ENCODE data around the gene FBXW8. TPM values are rescaled to one million over a fixed set of nuclear protein-coding genes. Genes with fewer than 3 reads are reported as not detected.

The FBXW8 gene
- total and polyA plus RNA-seq, 2 donors (not counting 1 experiment from before 2014, with no cell fraction given), result 12.1 to 23.5 TPM

DNA sequence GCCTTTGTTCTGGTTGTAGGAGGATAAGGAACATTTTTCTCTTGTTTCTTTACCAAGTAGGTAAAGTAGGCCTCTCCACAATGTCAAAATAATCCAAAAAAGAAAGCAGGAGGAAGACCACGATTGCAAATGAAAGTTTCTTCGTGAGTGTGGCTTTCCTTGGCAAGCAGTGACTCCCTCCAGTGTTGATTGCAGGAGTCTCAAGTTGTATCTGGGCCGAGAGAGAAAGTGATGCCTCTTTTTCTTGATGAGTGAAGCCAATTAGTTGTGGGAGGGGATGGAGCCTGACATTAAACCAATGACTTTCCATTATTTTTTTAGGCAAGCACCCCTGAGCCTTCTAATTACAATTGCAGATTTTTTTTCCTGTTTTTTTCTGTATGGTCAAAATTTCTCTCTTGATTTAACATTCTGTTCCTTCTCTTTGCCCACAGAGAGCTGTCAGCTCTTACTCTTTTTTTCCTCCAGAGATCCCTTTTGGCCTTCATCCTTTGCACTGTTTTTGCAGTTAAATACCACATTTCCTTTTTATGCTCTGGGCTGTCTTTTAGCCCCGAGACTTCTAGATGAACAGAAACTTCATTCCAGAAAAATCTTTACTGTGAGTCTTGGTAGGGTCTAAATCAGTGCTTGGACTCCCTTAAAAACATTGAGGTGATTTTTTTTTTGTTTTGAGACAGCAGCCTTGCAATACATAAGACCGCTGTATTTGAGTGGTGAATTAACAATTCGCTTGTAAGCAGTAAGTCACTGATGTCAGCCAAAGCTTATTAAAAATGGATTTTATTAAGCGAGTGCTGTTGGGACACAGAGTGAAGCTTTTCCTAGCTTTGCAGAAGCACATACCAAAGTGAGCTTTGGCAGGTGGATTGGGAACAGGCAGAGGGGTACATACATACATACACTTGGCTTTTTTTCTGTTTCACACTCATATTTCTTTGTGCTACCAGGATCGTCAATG is 15.8 kb downstream of the FBXW8 start:
- POLR2A ChIA-PET, result no interaction called here
- no peak overlapping the region for H3K4me3 ChIP-seq (ENCODE audit: control extremely low read depth in 1 of 5, extremely low read depth in 1 of 5, insufficient read depth in 1 of 5, low read depth in 2 of 5, low read length in 4 of 5)
- no peak for TF ChIP-seq EZH2 (IDR thresholded peaks at IDR 0.05; ENCODE audit: borderline replicate concordance, insufficient read depth, low read depth, low read length, poor library complexity, severe bottlenecking)
- TF ChIP-seq, protein P1, sequence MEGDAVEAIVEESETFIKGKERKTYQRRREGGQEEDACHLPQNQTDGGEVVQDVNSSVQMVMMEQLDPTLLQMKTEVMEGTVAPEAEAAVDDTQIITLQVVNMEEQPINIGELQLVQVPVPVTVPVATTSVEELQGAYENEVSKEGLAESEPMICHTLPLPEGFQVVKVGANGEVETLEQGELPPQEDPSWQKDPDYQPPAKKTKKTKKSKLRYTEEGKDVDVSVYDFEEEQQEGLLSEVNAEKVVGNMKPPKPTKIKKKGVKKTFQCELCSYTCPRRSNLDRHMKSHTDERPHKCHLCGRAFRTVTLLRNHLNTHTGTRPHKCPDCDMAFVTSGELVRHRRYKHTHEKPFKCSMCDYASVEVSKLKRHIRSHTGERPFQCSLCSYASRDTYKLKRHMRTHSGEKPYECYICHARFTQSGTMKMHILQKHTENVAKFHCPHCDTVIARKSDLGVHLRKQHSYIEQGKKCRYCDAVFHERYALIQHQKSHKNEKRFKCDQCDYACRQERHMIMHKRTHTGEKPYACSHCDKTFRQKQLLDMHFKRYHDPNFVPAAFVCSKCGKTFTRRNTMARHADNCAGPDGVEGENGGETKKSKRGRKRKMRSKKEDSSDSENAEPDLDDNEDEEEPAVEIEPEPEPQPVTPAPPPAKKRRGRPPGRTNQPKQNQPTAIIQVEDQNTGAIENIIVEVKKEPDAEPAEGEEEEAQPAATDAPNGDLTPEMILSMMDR (IDR thresholded peaks at IDR 0.05), result no peak
- H3K4me1 ChIP-seq (ENCODE audit: control insufficient read depth in 2 of 2, insufficient read depth in 2 of 2, low read length in 2 of 2), result peaks cover 12 to 13% of the 10 kb centered on the region in 2 donors
- no peak overlapping the region for H2AFZ ChIP-seq (ENCODE audit: insufficient read depth, low read depth, low read length, poor library complexity, severe bottlenecking)
- no peak overlapping the region for H3K9ac ChIP-seq (ENCODE audit: low read length)
- Mint-ChIP-seq H3K27ac (no peak overlapping the region), H3K4me1 (peaks cover 31% of the 10 kb centered on the region), H3K9me3 (ENCODE audit: insufficient read depth) (no peaks in the 10 kb centered on the region), H3K4me3 (no peak overlapping the region), H3K27me3 (no peaks in the 10 kb centered on the region)
- intact Hi-C loops (cut with micrococcal nuclease), result no loop called here
- H3K27me3 ChIP-seq (replicated peaks in 1 of 4; ENCODE audit: control extremely low read depth in 1 of 4, control insufficient read depth in 3 of 4, insufficient read depth in 4 of 4, low read length in 3 of 4), result no peaks in the 10 kb centered on the region
- H3K9me3 ChIP-seq (ENCODE audit: control extremely low read depth in 1 of 3, control insufficient read depth in 2 of 3, insufficient read depth in 1 of 3, low read length in 2 of 3), result no peaks in the 10 kb centered on the region
- peaks cover 12% of the 10 kb centered on the region for H4K20me1 ChIP-seq (ENCODE audit: control insufficient read depth, insufficient read depth, low read length, poor library complexity, severe bottlenecking)
- H3K27ac ChIP-seq (ENCODE audit: low read length in 2 of 2), result no peak overlapping the region
- no peak for DNase-seq
- H3K4me2 ChIP-seq (replicated peaks; ENCODE audit: low read depth, low read length, poor library complexity, severe bottlenecking), result no peak overlapping the region
- peaks cover 52% of the 10 kb centered on the region for H3K79me2 ChIP-seq (ENCODE audit: control insufficient read depth, insufficient read depth, low read length)
- 91% methylated on average over 7 of the region's 8 CpGs for WGBS (ENCODE audit: insufficient coverage)
- ATAC-seq (ENCODE audit: low read depth), result no peak
- CTCF ChIA-PET, result no interaction called here
- peaks cover 2 to 11% of the 10 kb centered on the region in 2 experiments for H3K36me3 ChIP-seq (replicated peaks in 1 of 2; ENCODE audit: control extremely low read depth in 1 of 2, control insufficient read depth in 1 of 2, extremely low read depth in 1 of 2, insufficient read depth in 2 of 2, low read length in 1 of 2)
